Nephron progenitor cell (in vitro differentiated cells): Measurements from ENCODE around the gene INTS11.
A peak's percentile ranks its signal among the peaks of the same experiment; 100 is the strongest.

ENCODE experiments used
- DNase-seq: peaks from one replicate; pipeline ENCODE4 v3.0.0; 2021
- H3K27ac Mint-ChIP-seq: 2 replicates; pipeline ENCODE4 v1.8.0; 2021; ENCODE audit warnings: mild to moderate bottlenecking, moderate library complexity, mixed read lengths
- H3K27me3 Mint-ChIP-seq: 2 replicates; pipeline ENCODE4 v1.8.0; 2021; ENCODE audit warnings: mild to moderate bottlenecking, low read depth, mixed read lengths; ENCODE audit not compliant: poor library complexity
- H3K36me3 Mint-ChIP-seq: 2 replicates; pipeline ENCODE4 v1.8.0; 2021; ENCODE audit warnings: low read depth, mixed read lengths
- H3K4me1 Mint-ChIP-seq: 2 replicates; pipeline ENCODE4 v1.8.0; 2021; ENCODE audit warnings: mixed read lengths
- H3K4me3 Mint-ChIP-seq: 2 replicates; pipeline ENCODE4 v1.8.0; 2021; ENCODE audit warnings: mild to moderate bottlenecking, moderate library complexity, mixed read lengths
- H3K9me3 Mint-ChIP-seq: 2 replicates; pipeline ENCODE4 v1.8.0; 2021; ENCODE audit warnings: mild to moderate bottlenecking, moderate library complexity, mixed read lengths
- CTCF ChIP-seq: fragments of 200-600 bp; sonication (generic); IDR thresholded peaks from 2 replicates; pipeline ENCODE4 v1.5.0; 2021; ENCODE audit warnings: antibody characterized with exemption

INTS11 gene

GRCh38 chr1:1310109-1310385 is 14.4 kb downstream of the INTS11 start:
- Mint-ChIP-seq H3K4me3 (no peak overlapping the region), H3K9me3 (no peaks in the 10 kb centered on the region), H3K36me3 (peaks cover 6% of the 10 kb centered on the region), H3K27me3 (peaks cover 6% of the 10 kb centered on the region), H3K27ac (no peak overlapping the region), H3K4me1 (peaks cover 24% of the 10 kb centered on the region)
- DNase-seq: no peak
- no peak for TF ChIP-seq CTCF

- H3K27ac Mint-ChIP-seq: no peak overlapping the region
- TF ChIP-seq CTCF: no peak
- H3K4me3 Mint-ChIP-seq: peak overlapping the region; percentile 77
- H3K36me3 Mint-ChIP-seq: peaks cover 6% of the 10 kb centered on the region
- peak; percentile 34 for DNase-seq
- peaks cover 6% of the 10 kb centered on the region for H3K27me3 Mint-ChIP-seq
- H3K4me1 Mint-ChIP-seq: peaks cover 26% of the 10 kb centered on the region
- H3K9me3 Mint-ChIP-seq: no peaks in the 10 kb centered on the region
Observed at GRCh38 chr1:1309251-1310108, 15.0 kb downstream of the INTS11 start.

- peaks cover 27% of the 10 kb centered on the region for H3K4me1 Mint-ChIP-seq
- no peak overlapping the region for H3K27ac Mint-ChIP-seq
- no peak for TF ChIP-seq CTCF
- peak; percentile 49 for DNase-seq
- H3K4me3 Mint-ChIP-seq: peak overlapping the region; percentile 79
- H3K9me3 Mint-ChIP-seq: no peaks in the 10 kb centered on the region
- peaks cover 6% of the 10 kb centered on the region for H3K36me3 Mint-ChIP-seq
- peaks cover 6% of the 10 kb centered on the region for H3K27me3 Mint-ChIP-seq
Observed at GRCh38 chr1:1308756-1309250, 15.7 kb downstream of the INTS11 start.

- H3K27me3 Mint-ChIP-seq: peaks cover 6% of the 10 kb centered on the region
- peak within 1 kb of the TSS; percentile 85 for H3K4me3 Mint-ChIP-seq
- DNase-seq: peak; percentile 86
- no peaks in the 10 kb centered on the region for H3K36me3 Mint-ChIP-seq
- no peak within 1 kb of the TSS for H3K27ac Mint-ChIP-seq
- no peak for TF ChIP-seq CTCF
- H3K4me1 Mint-ChIP-seq: peaks cover 27% of the 10 kb centered on the region
- H3K9me3 Mint-ChIP-seq: no peaks in the 10 kb centered on the region
Observed at GRCh38 chr1:1307923-1308755, 16.3 kb downstream of the INTS11 start, which contains the start of the genes ACAP3 and PUSL1. TSS of gene ACAP3 (minus strand) at chr1:1307930. CDS start at chr1:1307815, 115 bp downstream. TSS of gene PUSL1 (plus strand) at chr1:1308597. CDS start at chr1:1308644, 47 bp downstream.

- Mint-ChIP-seq H3K27me3 (peaks cover 6% of the 10 kb centered on the region), H3K36me3 (no peaks in the 10 kb centered on the region), H3K4me3 (peak overlapping the region; percentile 85), H3K9me3 (no peaks in the 10 kb centered on the region), H3K4me1 (peaks cover 27% of the 10 kb centered on the region), H3K27ac (no peak overlapping the region)
- no peak for TF ChIP-seq CTCF
- no peak for DNase-seq
Observed at GRCh38 chr1:1307261-1307922, 17.1 kb downstream of the INTS11 start.
